PC-9 (cell line): Measurements from ENCODE around the gene CCDC43. TPM values are rescaled to one million over a fixed set of nuclear protein-coding genes. Genes with fewer than 3 reads are reported as not detected.
A peak's percentile ranks its signal among the peaks of the same experiment; 100 is the strongest.
"Not testable (repeated sequence)": the region's sequence is repeated elsewhere in the genome, so short reads cannot be mapped to it uniquely, and the experiment has no call there.

ENCODE experiments used
- BruUV-seq: library from RNA; stranded (reverse); fragments of 400-500 nt; replicated peaks from 2 replicates; lab custom pipeline; 2021; lab: Mats Ljungman, UMichigan
- CTCF ChIA-PET: fragments of 300-600 bp; sonication (Branson Sonifier 250); formaldehyde crosslinking; loops from one replicate; lab custom pipeline; 2022; ENCODE audit warnings: antibody characterized with exemption; lab: Charles Lee
- POLR2A ChIA-PET: fragments of 300-600 bp; sonication (Branson Sonifier 250); formaldehyde crosslinking; loops from one replicate; lab custom pipeline; 2022; ENCODE audit warnings: antibody characterized with exemption; ENCODE audit not compliant: unreplicated experiment; lab: Charles Lee
- DNase-seq, 2 experiments: peaks; one replicate each; pipeline versions ENCODE4 v3.0.0 to v3.0.0-alpha.2; 2015 to 2022; ENCODE audit warnings: mixed read lengths in 1 of 2
- H2AFZ ChIP-seq: fragments of 200-600 bp; sonication (generic); 2 replicates; pipeline ENCODE4 v1.8.1; 2017; ENCODE audit warnings: antibody characterized with exemption
- H3F3A ChIP-seq: fragments of 200-600 bp; sonication (generic); 2 replicates; pipeline ENCODE4 v1.8.1; 2017; ENCODE audit warnings: antibody characterized with exemption, mild to moderate bottlenecking, low read depth; ENCODE audit not compliant: insufficient read depth
- H3K27ac ChIP-seq: fragments of 200-600 bp; sonication (generic); 2 replicates; pipeline ENCODE4 v1.6.1; 2016; ENCODE audit warnings: mixed run types
- H3K27me3 ChIP-seq: fragments of 200-600 bp; sonication (generic); 2 replicates; pipeline ENCODE4 v1.6.1; 2016; ENCODE audit warnings: low read depth, mixed run types; ENCODE audit not compliant: insufficient read depth
- H3K36me3 ChIP-seq: fragments of 200-600 bp; sonication (generic); 2 replicates; pipeline ENCODE4 v1.6.1; 2016; ENCODE audit warnings: low read depth, mixed run types
- H3K4me1 ChIP-seq: fragments of 200-600 bp; sonication (generic); replicated peaks from 2 replicates; pipeline ENCODE4 v1.6.1; 2016; ENCODE audit warnings: mixed run types; ENCODE audit not compliant: insufficient read depth
- H3K4me2 ChIP-seq: fragments of 200-600 bp; sonication (generic); 2 replicates; pipeline ENCODE4 v1.6.1; 2017; ENCODE audit warnings: mixed run types
- H3K4me3 ChIP-seq: fragments of 200-600 bp; sonication (generic); 2 replicates; pipeline ENCODE4 v1.6.1; 2016; ENCODE audit warnings: mixed run types
- H3K79me2 ChIP-seq: fragments of 200-600 bp; sonication (generic); 2 replicates; pipeline ENCODE4 v1.6.1; 2017; ENCODE audit warnings: low read depth, mixed run types
- H3K9me2 ChIP-seq: fragments of 200-600 bp; sonication (generic); 2 replicates; pipeline ENCODE4 v1.8.1; 2017; ENCODE audit warnings: mild to moderate bottlenecking; ENCODE audit not compliant: insufficient read depth
- H3K9me3 ChIP-seq: fragments of 200-600 bp; sonication (generic); 2 replicates; pipeline ENCODE4 v1.8.1; 2016; ENCODE audit warnings: low read depth; ENCODE audit not compliant: insufficient read depth
- H4K20me1 ChIP-seq: fragments of 200-600 bp; sonication (generic); 2 replicates; pipeline ENCODE4 v1.8.1; 2017; ENCODE audit not compliant: insufficient read depth
- EZH2 ChIP-seq: fragments of 200-600 bp; sonication (generic); IDR thresholded peaks from 2 replicates; pipeline ENCODE4 v1.8.0; 2017; ENCODE audit warnings: antibody characterized with exemption, low read depth
- intact Hi-C: fragments of 100-400 bp; cut with micrococcal nuclease; formaldehyde crosslinking; loops from one replicate; pipeline ENCODE4 v1.10.0; 2022; ENCODE audit not compliant: unreplicated experiment
- total RNA-seq: library from RNA; stranded (reverse); gene quantifications from 2 replicates; pipeline ENCODE4 v1.2.3, GENCODE V29; 2021
- TF ChIP-seq, protein P1 (sequence below): fragments of 200-600 bp; sonication (generic); conservative IDR thresholded peaks from 2 replicates; pipeline ENCODE4 v1.6.1; 2017; ENCODE audit warnings: mixed run types, antibody characterized with exemption, mild to moderate bottlenecking, moderate library complexity

The CCDC43 gene
- total RNA-seq, 1 experiment from 2014 or later: 19.9 TPM

DNA sequence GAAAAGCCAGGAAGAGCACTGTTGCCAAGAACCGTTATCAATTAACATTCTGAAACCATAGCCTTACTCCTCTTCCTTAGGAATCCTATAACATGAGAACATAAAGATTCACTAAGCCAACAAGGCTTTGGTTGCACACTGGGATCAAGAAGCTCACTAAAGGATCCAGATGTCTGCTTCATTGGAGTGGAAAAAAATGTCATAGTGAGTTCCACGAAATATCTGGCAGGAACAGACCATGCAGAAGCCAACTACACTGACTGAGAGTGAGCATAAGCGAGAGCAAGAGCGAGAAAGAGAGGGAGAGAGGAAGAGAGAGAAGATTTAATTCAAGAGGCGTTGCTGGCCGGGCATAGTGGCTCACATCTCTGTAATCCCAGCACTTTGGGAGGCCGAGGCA lies 46.7 kb downstream of the CCDC43 start:
- Histone ChIP-seq H3K79me2 (no peaks in the 10 kb centered on the region), H3K36me3 (no peaks in the 10 kb centered on the region), H3K27me3 (no peaks in the 10 kb centered on the region), H3K4me2 (no peak overlapping the region), H3F3A (no peaks in the 10 kb centered on the region), H3K4me1 (no peaks in the 10 kb centered on the region), H3K9me2 (no peaks in the 10 kb centered on the region), H3K27ac (no peak overlapping the region), H3K9me3 (no peaks in the 10 kb centered on the region), H3K4me3 (no peak overlapping the region), H4K20me1 (no peaks in the 10 kb centered on the region), H2AFZ (no peak overlapping the region)
- POLR2A ChIA-PET: interaction anchor here (0.6 kb wide), 1 partner anchor 309 kb away, joined by 31 read pairs; no protein-coding TSS in a partner anchor
- intact Hi-C loops: no loop called here
- BruUV-seq: no TSS peak
- TF ChIP-seq, protein P1, sequence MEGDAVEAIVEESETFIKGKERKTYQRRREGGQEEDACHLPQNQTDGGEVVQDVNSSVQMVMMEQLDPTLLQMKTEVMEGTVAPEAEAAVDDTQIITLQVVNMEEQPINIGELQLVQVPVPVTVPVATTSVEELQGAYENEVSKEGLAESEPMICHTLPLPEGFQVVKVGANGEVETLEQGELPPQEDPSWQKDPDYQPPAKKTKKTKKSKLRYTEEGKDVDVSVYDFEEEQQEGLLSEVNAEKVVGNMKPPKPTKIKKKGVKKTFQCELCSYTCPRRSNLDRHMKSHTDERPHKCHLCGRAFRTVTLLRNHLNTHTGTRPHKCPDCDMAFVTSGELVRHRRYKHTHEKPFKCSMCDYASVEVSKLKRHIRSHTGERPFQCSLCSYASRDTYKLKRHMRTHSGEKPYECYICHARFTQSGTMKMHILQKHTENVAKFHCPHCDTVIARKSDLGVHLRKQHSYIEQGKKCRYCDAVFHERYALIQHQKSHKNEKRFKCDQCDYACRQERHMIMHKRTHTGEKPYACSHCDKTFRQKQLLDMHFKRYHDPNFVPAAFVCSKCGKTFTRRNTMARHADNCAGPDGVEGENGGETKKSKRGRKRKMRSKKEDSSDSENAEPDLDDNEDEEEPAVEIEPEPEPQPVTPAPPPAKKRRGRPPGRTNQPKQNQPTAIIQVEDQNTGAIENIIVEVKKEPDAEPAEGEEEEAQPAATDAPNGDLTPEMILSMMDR: no peak
- no peak for TF ChIP-seq EZH2
- no peak for DNase-seq
- CTCF ChIA-PET: interaction anchor here (0.6 kb wide), 1 partner anchor 67 kb away, joined by 3 read pairs; no protein-coding TSS in a partner anchor

DNA sequence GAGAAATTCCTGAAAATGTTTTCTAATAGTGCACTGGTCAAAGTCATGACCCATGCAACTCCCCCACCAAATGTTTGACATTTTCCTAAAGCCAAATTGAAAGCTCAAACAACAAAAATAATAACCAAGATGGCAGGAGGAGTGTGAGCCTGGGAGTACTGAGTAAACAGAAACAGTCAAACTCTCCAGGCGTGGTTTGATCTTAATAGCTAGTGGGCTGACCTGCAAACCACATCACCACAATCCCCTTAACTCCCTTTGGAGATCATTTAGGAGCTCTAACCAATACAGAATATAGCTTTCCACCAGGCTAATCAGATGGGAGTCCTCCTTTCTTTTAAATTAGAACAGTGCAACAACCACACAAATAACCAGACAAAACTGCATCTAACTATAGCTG lies 52.5 kb downstream of the CCDC43 start:
- Histone ChIP-seq H3K36me3 (no peaks in the 10 kb centered on the region), H3F3A (no peaks in the 10 kb centered on the region), H3K79me2 (no peaks in the 10 kb centered on the region), H3K9me2 (no peaks in the 10 kb centered on the region), H3K4me1 (no peaks in the 10 kb centered on the region), H3K9me3 (no peaks in the 10 kb centered on the region), H3K27ac (no peak overlapping the region), H3K4me2 (no peak overlapping the region), H3K4me3 (no peak overlapping the region), H2AFZ (no peak overlapping the region), H4K20me1 (no peaks in the 10 kb centered on the region), H3K27me3 (no peaks in the 10 kb centered on the region)
- no TSS peak for BruUV-seq
- no peak for DNase-seq
- CTCF ChIA-PET: interaction anchor here (0.8 to 1.3 kb wide), 3 partner anchors 94 to 578 kb away, joined by 4 to 5 read pairs (median 4); no protein-coding TSS in a partner anchor
- POLR2A ChIA-PET: interaction anchor here (0.5 to 0.7 kb wide), 2 partner anchors 108 to 924 kb away, joined by 3 to 9 read pairs; no protein-coding TSS in a partner anchor
- intact Hi-C loops: no loop called here
- TF ChIP-seq, protein P1: no peak
- TF ChIP-seq EZH2: no peak

DNA sequence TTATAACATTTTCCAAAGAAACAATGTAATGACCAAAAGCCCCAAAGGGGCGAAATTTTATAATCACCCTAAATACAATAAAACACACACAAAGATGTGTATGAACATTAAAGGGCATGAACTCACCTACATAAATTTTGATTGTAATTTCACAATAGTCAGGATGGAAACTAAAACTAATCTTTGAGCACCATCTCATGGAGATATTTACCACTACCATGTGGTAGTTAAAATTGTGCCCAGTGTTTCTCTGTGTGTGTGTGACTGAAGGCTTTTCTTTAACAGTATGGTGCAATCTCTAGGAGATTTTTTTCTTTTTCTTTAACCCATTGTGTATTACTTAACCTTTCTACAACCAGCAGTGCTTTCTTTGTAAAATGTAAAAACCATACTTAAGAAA lies 53.0 kb downstream of the CCDC43 start:
- Histone ChIP-seq H3K9me2 (no peaks in the 10 kb centered on the region), H3F3A (no peaks in the 10 kb centered on the region), H3K27ac (no peak overlapping the region), H2AFZ (no peak overlapping the region), H3K4me2 (no peak overlapping the region), H3K9me3 (no peaks in the 10 kb centered on the region), H3K4me3 (no peak overlapping the region), H3K79me2 (no peaks in the 10 kb centered on the region), H4K20me1 (no peaks in the 10 kb centered on the region), H3K4me1 (no peaks in the 10 kb centered on the region), H3K27me3 (no peaks in the 10 kb centered on the region), H3K36me3 (no peaks in the 10 kb centered on the region)
- ChIA-PET CTCF (interaction anchor here (1.3 kb wide), 1 partner anchor 103 kb away, joined by 5 read pairs; no protein-coding TSS in a partner anchor), POLR2A (no interaction called here)
- intact Hi-C loops: loop anchor here (1.0 kb wide), 1 partner anchor 103 kb away; no protein-coding TSS in a partner anchor
- TF ChIP-seq, protein P1: peak; percentile 76
- no peak for TF ChIP-seq EZH2
- peak in 1 of 2 experiments; percentile 64 for DNase-seq
- BruUV-seq: no TSS peak

DNA sequence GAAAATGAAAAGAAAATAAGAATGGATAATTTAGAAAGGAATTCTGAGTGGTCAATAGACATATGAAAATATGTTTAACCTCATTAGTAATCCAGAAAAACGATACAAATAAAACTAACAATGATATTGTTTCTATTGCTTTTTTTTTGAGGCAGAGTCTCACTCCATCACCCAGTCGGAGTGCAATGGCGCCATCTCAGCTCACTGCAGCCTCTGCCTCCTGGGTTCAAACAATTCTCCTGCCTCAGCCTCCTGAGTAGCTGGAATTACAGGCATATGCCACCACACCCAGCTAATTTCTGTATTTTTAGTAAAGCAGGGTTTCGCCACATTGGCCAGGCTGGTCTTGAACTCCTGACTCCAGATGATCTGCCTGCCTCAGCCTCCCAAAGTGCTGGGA lies 55.2 kb downstream of the CCDC43 start:
- POLR2A ChIA-PET: not testable (repeated sequence)
- CTCF ChIA-PET: interaction anchor here (1.0 kb wide), 1 partner anchor 77 kb away, joined by 3 read pairs; the partner anchor contains the start of gene FZD2

More for the DNA sequence above, 55.2 kb downstream of the CCDC43 start:
- not testable (repeated sequence) for H3K27me3 ChIP-seq, H3K4me2 ChIP-seq, H3K79me2 ChIP-seq, H3K9me2 ChIP-seq, H2AFZ ChIP-seq, H3K36me3 ChIP-seq, H3F3A ChIP-seq, H4K20me1 ChIP-seq, H3K27ac ChIP-seq, BruUV-seq, H3K4me3 ChIP-seq, H3K9me3 ChIP-seq, DNase-seq, H3K4me1 ChIP-seq
- intact Hi-C loops: loop anchor here (5.0 kb wide), 1 partner anchor 62 kb away; no protein-coding TSS in a partner anchor
